GM18951 (cell line): ENCODE results near the gene KRTAP10-2.
"Not testable (repeated sequence)": the region's sequence is repeated elsewhere in the genome, so short reads cannot be mapped to it uniquely, and the experiment has no call there.

Experiments
- POLR2A ChIP-seq: IDR thresholded peaks from 4 replicates; pipeline ENCODE4 v1.6.1; 2011; ENCODE audit warnings: mild to moderate bottlenecking; ENCODE audit not compliant: insufficient read length, insufficient read depth; ENCODE audit errors: extremely low read depth
- in situ Hi-C: fragments of 300-500 bp; cut with MboI; formaldehyde crosslinking; loops from one replicate; pipeline ENCODE4 v1.12.0; 2022; ENCODE audit warnings: low sequenced_read_pairs, mixed read lengths, inconsistent platforms; ENCODE audit not compliant: unreplicated experiment

KRTAP10-2 gene

DNA sequence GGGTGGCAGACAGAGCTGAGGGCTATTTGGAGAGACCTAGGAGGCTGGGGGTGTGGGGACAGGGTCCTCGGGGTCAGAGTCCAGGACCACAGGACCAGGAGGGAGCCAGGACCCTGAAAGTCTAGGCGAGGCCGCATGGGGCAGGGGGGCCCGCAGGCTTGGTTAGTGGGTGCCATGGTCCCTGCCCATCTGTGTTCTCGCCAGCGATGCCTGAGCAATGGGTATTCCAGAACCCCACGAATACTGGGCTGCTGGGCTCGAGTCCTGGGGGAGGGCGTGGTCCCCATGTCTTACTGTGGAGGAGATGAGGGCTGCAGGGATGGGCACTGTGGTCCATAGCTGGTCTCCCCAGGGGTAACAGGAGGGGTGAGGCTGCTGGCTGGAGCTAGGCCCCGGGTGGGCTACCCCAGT, 39.0 kb upstream of the KRTAP10-2 start:
- in situ Hi-C loops = no loop called here

DNA sequence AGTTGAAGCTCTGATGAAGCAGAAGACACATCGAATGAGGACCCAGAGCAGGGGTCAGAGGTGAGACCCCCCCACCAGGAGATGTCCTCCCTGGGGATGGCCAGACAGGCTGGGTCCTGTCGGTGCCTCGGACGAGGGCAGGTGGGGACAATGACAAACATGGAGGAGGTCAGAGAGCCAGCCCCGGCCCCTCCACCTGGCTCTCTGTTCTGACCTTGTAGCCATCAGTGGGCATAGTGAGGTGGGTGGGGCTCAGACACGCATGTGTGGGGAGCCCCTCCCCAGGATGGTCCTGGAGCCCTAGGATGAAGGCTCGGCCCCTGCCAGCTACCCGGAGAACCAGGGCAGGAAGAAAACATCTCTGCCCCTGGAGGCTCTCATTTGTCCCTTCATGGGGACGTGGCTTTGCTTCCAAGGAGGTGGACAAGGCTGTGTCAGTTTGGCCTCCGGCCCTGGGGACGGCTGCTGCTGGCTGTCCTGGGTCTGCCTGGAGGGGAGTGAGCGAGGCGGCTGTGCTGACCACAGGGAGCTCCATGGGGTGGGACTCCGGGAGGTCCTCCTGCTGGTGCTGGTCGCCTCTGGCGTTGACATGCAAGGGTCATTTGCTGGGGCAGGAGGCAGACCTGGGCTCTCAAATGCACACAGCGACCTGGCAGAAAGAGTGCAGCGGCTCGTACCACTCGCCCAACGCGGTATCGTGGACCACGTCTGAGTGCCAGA, 38.4 kb upstream of the KRTAP10-2 start:
- no peak for TF ChIP-seq POLR2A
- in situ Hi-C loops = no loop called here

More for the DNA sequence above, 39.0 kb upstream of the KRTAP10-2 start:
- TF ChIP-seq POLR2A = no peak

DNA sequence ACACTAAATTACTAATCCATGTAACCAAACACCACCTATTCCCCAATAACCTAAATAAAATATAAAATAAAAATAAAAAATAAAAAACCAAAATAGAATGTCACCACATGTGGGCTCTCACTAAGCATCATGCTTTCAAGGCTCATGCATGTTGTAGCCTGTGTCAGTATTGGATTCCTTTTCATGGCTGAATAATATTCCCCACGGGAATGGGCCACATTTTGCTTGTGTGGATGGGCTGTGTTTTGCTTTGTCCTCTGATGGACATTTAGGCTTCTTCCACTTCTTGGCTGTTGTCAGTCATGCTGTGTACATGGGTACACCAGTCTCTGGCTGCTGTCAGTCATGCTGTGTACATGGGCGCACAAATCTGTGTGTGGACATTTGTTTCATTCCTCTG, 37.8 kb upstream of the KRTAP10-2 start:
- TF ChIP-seq POLR2A = no peak
- in situ Hi-C loops = no loop called here

DNA sequence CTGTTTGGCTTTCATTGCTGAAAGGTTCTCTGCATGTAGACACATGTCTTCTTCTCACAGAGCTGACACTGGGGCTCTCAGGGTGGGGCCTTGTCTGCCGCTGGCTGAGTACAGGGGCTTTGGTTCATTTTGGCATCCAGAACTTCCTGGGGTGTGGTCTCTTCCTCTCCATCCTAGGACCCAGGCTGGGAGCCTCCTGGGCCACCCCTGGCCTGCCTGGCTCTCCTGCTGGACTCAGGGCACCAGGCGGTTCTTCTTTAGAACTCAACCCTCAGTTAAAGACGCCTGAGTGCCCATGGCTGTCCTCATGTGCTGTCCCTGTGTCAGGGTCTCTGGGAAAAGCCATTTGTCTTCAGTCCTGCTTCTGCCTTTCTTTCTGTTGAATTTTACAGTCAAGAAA, 34.6 kb upstream of the KRTAP10-2 start:
- no peak for TF ChIP-seq POLR2A
- in situ Hi-C loops = no loop called here

DNA sequence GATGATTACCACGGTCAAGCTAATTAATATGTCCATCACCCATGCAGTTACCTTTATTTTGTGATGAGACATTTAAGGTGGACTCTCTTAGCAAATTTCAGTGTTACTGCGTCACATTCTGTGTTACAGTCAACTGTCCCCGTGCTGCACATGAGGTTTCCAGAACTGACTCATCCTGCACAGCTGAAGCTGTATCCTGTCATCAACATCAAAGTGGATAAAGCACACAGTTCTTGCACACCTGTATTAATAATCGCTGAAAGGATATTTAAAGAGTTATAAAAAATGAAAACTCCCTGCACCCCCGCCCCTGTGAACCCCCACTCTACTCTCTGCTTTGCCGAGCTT, 32.5 kb upstream of the KRTAP10-2 start:
- no peak for TF ChIP-seq POLR2A
- in situ Hi-C loops = no loop called here

DNA sequence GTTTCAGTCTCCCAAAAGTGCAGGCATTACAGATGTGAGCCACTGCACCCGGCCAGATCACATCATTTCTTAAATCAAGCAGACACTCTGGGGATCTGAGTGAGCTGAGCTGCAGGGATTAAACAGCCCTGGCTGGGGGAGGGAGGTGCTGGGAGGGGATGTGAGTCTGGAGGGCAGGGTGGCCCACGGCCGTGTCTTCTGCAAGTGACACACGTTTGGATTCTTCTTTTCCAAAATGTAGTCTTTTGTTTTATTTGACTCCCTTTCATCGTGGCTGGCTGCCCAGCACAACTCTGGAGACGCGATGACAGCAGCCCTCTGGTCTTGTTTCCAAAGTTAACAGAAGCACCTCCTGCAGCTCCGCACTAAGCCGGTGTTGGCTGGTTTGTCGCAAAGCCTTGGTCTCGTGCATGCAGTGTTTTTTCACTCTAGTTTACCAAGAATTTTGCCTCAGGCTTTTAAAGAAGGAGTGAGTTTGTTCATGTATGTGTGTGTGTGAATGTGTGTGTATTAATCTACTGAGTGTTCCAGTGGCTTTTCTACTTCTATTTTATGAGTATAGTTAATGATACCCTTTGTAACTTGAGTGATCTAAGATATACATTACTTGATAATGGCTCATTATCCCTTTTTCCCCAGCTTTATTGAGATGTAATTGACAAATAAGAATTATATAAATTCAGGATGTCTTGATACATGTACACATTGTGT, 31.9 kb upstream of the KRTAP10-2 start:
- no peak for TF ChIP-seq POLR2A
- in situ Hi-C loops = no loop called here

DNA sequence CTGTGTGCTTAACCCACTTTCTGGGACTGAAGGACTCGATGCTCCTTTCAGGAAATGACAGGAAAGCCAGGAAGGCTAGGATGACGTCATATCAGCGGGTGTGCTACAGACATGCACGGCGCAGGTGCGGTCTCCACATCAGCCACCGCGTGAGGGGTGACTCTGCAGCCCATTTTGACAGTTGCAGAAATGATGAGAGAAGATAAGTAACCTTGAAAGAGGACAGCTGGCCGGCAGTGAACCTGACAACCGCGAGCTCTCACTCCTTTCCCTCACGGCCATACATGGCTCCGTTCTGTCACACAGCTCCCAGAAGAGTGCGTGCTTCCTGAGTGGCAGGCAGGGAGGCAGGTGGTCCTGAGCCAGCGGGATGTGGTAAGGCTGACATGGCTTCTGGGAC, 30.8 kb upstream of the KRTAP10-2 start:
- TF ChIP-seq POLR2A = no peak
- in situ Hi-C loops = no loop called here

DNA sequence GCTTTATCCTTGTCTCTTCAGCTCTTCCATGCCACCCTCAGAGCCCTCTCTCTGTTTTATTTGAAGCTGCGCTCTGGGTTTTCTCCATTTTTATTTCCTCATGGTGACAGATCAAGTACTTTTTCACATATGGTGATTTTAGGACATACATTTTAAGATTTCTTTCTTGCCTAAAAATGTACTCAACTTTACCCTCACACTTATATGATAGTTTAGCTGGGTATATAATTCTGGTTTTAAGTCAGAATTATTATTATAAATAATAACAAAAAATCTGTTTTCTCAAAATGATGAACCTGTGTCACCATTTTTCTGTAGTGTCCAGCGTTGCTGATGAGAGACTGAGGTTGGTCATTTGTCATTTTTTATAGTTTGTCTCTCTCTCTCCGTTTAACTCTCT, 29.9 kb upstream of the KRTAP10-2 start:
- no peak for TF ChIP-seq POLR2A

DNA sequence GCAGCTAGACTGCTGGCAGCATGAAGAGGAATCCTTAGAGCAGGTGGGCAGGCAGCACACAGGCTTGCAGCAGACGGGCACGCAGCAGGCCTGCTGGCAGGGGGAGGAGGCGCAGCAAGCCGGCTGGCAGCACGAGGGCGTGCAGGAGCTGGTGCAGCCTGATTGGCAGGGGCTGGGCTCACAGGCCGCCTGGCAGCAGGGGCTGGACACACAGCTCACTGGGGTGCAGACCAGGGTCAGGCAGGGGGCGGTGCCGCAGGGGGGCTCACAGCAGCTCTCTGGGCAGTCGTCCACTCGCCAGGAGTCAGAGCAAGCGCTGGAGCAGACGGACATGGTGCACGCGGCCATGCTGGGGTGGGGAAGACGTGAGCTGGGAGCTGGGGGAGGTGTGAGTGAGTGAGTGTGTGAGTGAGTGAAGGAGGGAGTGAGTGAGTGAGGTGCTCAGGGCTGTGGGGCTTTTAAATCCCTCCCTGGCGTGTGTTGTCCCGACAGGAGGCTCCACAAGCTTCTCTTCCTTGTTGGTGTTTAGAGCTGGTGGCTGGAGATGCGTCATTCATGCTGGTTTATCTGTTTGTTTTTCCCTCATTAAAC, 29.0 kb upstream of the KRTAP10-2 start, which contains the start of gene KRTAP10-5:
Gene KRTAP10-5 (minus strand): TSS at position 374 of the 591 bp plus-strand sequence. CDS start 26 bp downstream, at position 348.
- in situ Hi-C loops = not testable (repeated sequence)

More for the DNA sequence above, 29.9 kb upstream of the KRTAP10-2 start:
- in situ Hi-C loops = no loop called here

DNA sequence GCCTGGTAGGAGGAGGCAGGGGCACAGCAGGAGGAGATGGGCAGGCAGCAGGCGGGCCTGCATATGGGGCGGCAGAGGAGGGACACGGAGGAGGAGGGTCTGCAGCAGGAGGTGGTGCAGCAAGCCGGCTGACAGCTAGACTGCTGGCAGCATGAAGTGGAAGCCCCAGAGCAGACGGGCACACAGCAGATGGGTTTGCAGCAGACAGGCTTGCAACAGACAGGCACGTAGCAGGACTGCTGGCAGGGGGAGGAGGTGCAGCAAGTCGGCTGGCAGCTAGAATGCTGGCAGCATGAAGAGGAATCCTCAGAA, 28.5 kb upstream of the KRTAP10-2 start:
- in situ Hi-C loops = no loop called here

DNA sequence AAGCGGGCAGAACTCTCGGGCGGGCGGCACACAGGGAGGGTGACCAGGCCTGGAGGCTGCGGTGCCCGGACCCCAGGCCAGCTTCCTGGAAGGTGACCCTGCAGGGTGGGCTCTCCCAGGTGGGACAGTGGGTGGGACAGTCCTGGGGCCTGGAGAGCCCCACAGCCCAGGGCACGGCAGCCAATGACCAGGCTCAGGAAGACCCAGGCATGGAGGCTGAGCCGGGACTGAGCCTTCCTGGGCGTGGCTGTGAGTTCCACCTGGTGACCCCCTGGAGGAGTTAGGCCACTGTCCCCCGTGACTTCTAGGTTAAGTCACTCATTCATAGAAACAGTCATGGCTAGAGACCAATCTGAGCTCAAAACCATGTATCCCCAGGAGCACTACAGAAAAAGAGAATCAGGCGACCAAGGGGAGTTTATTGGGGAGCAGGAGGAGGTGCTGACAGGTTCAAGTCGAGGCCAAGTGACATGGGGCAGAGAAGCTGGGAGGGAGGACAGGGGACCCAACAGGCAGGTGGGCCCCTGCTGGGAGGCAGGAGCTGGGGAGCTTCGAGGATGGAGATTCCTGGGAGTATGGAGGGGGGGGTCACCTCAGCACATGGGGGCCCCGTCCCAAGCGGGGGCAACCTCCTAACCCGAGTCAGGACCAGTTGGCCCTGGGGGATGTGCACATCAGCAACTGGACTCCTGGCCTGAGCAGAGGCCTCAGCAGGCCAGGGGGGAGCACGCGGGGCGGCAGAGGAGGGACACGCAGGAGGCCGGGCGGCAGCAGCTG, 27.9 kb upstream of the KRTAP10-2 start:
- in situ Hi-C loops = no loop called here
- TF ChIP-seq POLR2A = no peak

More for the DNA sequence above, 28.5 kb upstream of the KRTAP10-2 start:
- no peak for TF ChIP-seq POLR2A

DNA sequence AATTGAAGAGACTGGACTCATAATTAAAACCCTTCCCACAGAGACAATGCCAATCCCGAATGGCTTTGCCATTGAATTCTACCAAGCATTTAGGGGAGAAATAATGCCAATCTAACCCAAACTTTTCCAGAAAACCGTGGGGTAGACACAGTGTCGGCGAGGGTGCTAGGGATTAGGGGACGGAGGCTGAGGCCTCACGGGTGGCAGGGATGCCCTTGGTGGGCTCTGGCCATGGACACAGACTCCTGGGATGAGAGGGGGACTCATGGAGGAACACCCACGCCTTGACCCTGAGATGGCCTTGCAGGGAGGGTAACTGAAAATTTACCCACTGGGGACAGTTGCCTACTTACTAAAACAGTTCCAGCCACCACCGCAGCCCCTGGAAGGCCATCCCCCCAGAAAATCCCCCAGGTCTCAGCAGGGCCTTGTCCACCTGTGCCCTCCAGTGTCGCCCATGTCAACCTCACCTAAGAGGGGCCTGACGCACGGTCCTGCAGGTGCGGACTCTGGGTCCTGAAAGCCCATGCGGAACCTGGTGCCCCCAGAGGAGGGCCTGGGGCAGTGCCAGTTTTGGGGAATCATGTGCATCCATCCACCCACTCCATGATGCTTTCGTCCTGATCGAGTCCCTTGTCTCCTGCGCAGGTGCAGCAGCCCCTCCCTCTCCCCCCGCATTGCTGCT, 27.2 kb upstream of the KRTAP10-2 start:
- no peak for TF ChIP-seq POLR2A
- in situ Hi-C loops = no loop called here

DNA sequence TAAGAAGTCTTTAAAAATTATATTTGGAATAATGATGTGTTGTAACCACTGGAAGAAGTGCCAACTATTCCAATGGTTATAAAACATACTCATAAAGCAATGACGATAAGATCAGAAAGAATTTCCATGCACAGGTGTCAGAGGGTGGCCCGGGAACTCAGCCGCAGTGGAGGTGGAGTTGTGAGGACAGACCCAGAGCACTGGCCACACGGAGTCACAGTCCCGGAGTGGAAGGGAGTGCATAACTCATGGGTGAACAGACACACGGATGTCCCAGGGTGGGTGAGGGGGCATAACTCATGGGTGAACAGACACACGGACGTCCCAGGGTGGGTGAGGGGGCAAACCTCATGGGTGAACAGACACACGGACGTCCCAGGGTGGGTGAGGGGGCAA, 24.7 kb upstream of the KRTAP10-2 start:
- no peak for TF ChIP-seq POLR2A
- in situ Hi-C loops = no loop called here
